ENCODE data around the gene ART5. TPM values are rescaled to one million over a fixed set of nuclear protein-coding genes. Genes with fewer than 3 reads are reported as not detected.

Gene ART5
- total RNA-seq, 1 experiment from 2014 or later = not detected

Other genes with a start within 250 kb of the ART5 start
- gene ART1, start 3.1 kb upstream of the ART5 start, total RNA-seq (2022) = not detected in 2 replicates
- 2.3 and 2.5 TPM in 2 replicates for gene CHRNA10, start 29.4 kb upstream of the ART5 start, total RNA-seq (2022)
- 79.4 and 83.7 TPM in 2 replicates for gene NUP98, start 155.6 kb upstream of the ART5 start, total RNA-seq (2022)
- gene PGAP2, start 166.6 kb upstream of the ART5 start, total RNA-seq (2022) = 27.2 and 28.2 TPM in 2 replicates
- 32.6 and 35.7 TPM in 2 replicates for gene RHOG, start 199.0 kb upstream of the ART5 start, total RNA-seq (2022)
- 41.2 and 56.2 TPM in 2 replicates for gene STIM1, start 213.7 kb upstream of the ART5 start, total RNA-seq (2022)